Adrenal gland (tissue), 12 donors: Measurements from ENCODE around the gene KAZN. TPM values are rescaled to one million over a fixed set of nuclear protein-coding genes. Genes with fewer than 3 reads are reported as not detected.

ENCODE experiments used
- DNase-seq, 7 donors: peaks; one replicate each; pipeline ENCODE4 v3.0.0-alpha.2; 2019 to 2020
- H3K27ac ChIP-seq, 5 donors: fragments of 200-600 bp; sonication (generic) in 4 of 5; 1 replicate in 3 of 5; 2 replicates in 2 of 5; pipeline versions ENCODE4 v1.5.1 to v1.8.0; 2016 to 2020; ENCODE audit warnings: mild to moderate bottlenecking in 1 of 5
- H3K27me3 ChIP-seq: fragments of 200-600 bp; 2 replicates; pipeline ENCODE4 v1.8.0; 2021
- H3K36me3 ChIP-seq, 2 donors: fragments of 200-600 bp; replicated peaks in 1 of 2; 1 replicate in 1 of 2; 2 replicates in 1 of 2; pipeline versions ENCODE4 v1.5.1 to v1.8.0; 2018 to 2022
- H3K4me1 ChIP-seq, 2 donors: fragments of 200-600 bp; replicated peaks in 1 of 2; 1 replicate in 1 of 2; 2 replicates in 1 of 2; pipeline versions ENCODE4 v1.5.1 to v1.8.0; 2018 to 2021
- H3K4me3 ChIP-seq, 4 donors: fragments of 200-600 bp; sonication (generic) in 3 of 4; one replicate each; pipeline ENCODE4 v1.5.1; 2016 to 2018
- H3K9me3 ChIP-seq, 3 donors: fragments of 200-600 bp; sonication (generic) in 1 of 3; replicated peaks in 1 of 3; 1 replicate in 2 of 3; 2 replicates in 1 of 3; pipeline versions ENCODE4 v1.5.1 to v1.8.0; 2016 to 2021
- POLR2A ChIP-seq, 2 donors: fragments of 450-650 bp; IDR thresholded peaks; one replicate each; pipeline ENCODE4 v1.6.1; 2017; ENCODE audit warnings: antibody characterized with exemption in 2 of 2, mild to moderate bottlenecking in 2 of 2, moderate library complexity in 1 of 2
- WGBS, 4 donors: extraction: QIAGEN DNeasy Blood & Tissue Kit in 2 of 4; methylation state at CpG; one replicate each; pipeline versions ENCODE4 v1.1.5 to v1.1.7; 2013 to 2017; 5-methylcytosine and 5-hydroxymethylcytosine counted together
- intact Hi-C, 2 donors: fragments of 100-400 bp; cut with DNase I; formaldehyde crosslinking; loops; one replicate each; pipeline versions ENCODE4 v1.14.1 to v1.15.0; 2022 to 2023
- polyA plus RNA-seq, 3 donors: library from polyadenylated mRNA; stranded (reverse); fragments of 200-250 nt in 2 of 3; fragments of 350-450 nt in 1 of 3; fragmentation: Illumina TruSeq in 1 of 3; extraction: RNeasy Lipid Tissue Mini Kit (QIAGEN cat#74804) in 1 of 3; gene quantifications; one replicate each; pipeline ENCODE4 v1.2.3, GENCODE V29; 2013 to 2014
- total RNA-seq, 9 donors: library from RNA; depleted of rRNA in 4 of 9; stranded (reverse); fragments of >200 nt in 4 of 9; fragments of 120-200 nt in 1 of 9; fragmentation: NEBNext Ultra II Directional in 1 of 9; extraction: Animal tissue kit (Norgen Biotek cat#: 25700) in 1 of 9; gene quantifications; one replicate each; pipeline versions ENCODE4 v1.1.0 to v1.2.4, GENCODE V29; 2013 to 2023
- TF ChIP-seq, protein P1 (sequence below), 6 experiments: fragments of 450-650 bp in 4 of 6; fragments of 200-600 bp in 2 of 6; sonication (generic) in 1 of 6; IDR thresholded peaks; 1 replicate in 5 of 6; 2 replicates in 1 of 6; pipeline versions ENCODE4 v1.5.1 to v1.8.0; 2016 to 2021; ENCODE audit warnings: antibody characterized with exemption in 6 of 6, mild to moderate bottlenecking in 2 of 6, moderate library complexity in 1 of 6
- donor health status: healthy with polysubstance abuse.
- donor health status: Bipolar disorder and iron deficiency.
- donor health status: DM: yes; HTN: yes; CAD: no.
- donor health status: DM: no; HTN: no; CAD: no.
- donor health status: DM: no; HTN: no; CAD: no.
- donor health status: DM: yes; HTN: yes; CAD: no.

KAZN gene
- total and polyA plus RNA-seq, 12 donors, result 5.9 to 63.4 (median 29.5) TPM

DNA sequence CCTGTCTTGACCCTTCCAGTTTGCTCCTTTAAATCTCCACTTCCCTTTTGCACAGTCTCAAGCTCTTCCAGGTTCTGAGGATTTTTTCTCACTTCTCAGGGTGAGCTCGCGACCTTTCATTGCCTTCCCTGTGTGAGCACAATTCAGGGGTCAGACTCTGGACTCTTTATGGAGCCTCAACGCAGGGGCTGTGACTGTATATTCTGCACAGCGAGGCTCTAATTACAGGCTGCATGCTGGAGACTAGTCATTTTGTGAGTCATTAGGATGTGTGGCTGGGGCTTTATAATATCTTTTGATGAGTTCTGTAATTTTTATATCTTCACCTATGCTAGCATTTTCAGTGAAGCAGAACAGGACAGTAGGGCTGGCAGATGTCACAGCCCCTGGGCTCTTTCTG lies 270.7 kb downstream of the KAZN start:
- no peak for DNase-seq
- Histone ChIP-seq H3K27ac (no peak overlapping the region), H3K9me3 (no peaks in the 10 kb centered on the region), H3K36me3 (no peaks in the 10 kb centered on the region), H3K4me3 (no peak overlapping the region), H3K4me1 (no peaks in the 10 kb centered on the region), H3K27me3 (no peaks in the 10 kb centered on the region)
- intact Hi-C loops, result no loop called here
- WGBS, 4 donors, result 75 to 81% (median 79%) methylated on average over 4 of the region's 4 CpGs
- TF ChIP-seq, protein P1, sequence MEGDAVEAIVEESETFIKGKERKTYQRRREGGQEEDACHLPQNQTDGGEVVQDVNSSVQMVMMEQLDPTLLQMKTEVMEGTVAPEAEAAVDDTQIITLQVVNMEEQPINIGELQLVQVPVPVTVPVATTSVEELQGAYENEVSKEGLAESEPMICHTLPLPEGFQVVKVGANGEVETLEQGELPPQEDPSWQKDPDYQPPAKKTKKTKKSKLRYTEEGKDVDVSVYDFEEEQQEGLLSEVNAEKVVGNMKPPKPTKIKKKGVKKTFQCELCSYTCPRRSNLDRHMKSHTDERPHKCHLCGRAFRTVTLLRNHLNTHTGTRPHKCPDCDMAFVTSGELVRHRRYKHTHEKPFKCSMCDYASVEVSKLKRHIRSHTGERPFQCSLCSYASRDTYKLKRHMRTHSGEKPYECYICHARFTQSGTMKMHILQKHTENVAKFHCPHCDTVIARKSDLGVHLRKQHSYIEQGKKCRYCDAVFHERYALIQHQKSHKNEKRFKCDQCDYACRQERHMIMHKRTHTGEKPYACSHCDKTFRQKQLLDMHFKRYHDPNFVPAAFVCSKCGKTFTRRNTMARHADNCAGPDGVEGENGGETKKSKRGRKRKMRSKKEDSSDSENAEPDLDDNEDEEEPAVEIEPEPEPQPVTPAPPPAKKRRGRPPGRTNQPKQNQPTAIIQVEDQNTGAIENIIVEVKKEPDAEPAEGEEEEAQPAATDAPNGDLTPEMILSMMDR (IDR thresholded peaks at IDR 0.05), result no peak
- TF ChIP-seq POLR2A (IDR thresholded peaks at IDR 0.05), result no peak

DNA sequence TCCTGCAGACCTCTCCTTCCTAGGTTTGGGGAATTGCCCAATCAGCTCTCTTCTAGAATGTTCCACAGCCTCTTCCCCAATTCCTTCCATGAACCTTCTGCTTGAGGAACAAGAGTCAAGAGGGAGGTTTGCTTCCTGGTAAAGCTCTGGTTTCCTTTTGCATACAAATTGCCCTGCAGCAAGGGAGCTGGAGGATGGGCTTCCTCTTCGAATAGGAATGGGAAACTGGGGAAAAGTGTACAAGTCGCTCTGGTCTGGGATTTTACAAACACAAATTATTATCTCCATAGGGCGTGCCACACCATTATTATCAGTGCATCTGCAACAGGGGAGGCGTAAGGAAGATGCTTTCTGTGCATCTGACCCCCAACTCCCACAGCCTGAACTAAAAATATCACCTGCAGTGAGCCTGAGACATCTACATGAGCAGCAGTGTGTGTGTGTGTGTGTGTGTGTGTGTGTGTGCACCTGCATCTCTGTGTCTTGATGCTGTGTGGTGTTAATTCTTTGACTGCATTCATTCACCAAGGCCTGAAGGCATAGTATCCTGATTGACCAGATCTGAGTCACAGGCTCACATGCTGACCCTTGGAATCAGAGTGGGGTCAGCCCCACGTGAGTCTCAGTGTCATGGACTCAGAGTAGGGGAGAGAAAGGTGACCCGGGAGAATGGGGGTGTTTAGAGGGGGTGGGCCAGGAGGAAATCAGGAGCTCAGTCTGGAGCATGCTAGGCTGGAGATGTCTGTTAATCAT lies 272.9 kb downstream of the KAZN start:
- TF ChIP-seq, protein P1 (IDR thresholded peaks at IDR 0.05), result no peak
- TF ChIP-seq POLR2A (IDR thresholded peaks at IDR 0.05), result no peak
- intact Hi-C loops, result no loop called here
- H3K27ac ChIP-seq, result no peak overlapping the region
- H3K9me3 ChIP-seq, result no peaks in the 10 kb centered on the region
- 71 to 78% (median 73%) methylated on average over 5 to 6 of the region's 6 CpGs for WGBS, 4 donors
- no peaks in the 10 kb centered on the region for H3K27me3 ChIP-seq
- DNase-seq, result no peak
- no peak overlapping the region for H3K4me3 ChIP-seq
- H3K36me3 ChIP-seq, result no peaks in the 10 kb centered on the region
- H3K4me1 ChIP-seq, result no peaks in the 10 kb centered on the region

DNA sequence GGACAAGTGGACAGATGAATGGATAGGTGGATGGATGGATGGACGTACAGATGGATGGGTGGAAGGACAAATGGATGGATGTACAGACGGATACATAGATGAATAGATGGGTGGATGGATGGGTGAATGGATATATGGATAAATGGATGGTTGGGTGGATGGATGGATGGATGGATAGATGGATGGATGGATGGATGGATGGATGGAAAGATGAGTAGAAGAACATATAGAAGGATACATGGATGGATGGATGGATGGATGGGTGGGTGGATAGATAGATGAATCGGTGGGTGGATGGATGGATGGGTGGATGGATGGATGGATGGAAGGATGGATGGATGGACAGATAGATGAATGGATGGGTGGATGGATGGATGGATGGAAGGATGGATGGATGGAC lies 274.3 kb downstream of the KAZN start:
- Histone ChIP-seq H3K4me1 (no peaks in the 10 kb centered on the region), H3K36me3 (no peaks in the 10 kb centered on the region), H3K27me3 (no peaks in the 10 kb centered on the region), H3K27ac (no peak overlapping the region), H3K9me3 (no peaks in the 10 kb centered on the region), H3K4me3 (no peak overlapping the region)
- DNase-seq, result no peak
- 70 to 82% (median 74%) methylated on average over 3 of the region's 3 CpGs for WGBS, 4 donors
- no peak for TF ChIP-seq POLR2A (IDR thresholded peaks at IDR 0.05)
- TF ChIP-seq, protein P1 (IDR thresholded peaks at IDR 0.05), result no peak
- intact Hi-C loops, result no loop called here

DNA sequence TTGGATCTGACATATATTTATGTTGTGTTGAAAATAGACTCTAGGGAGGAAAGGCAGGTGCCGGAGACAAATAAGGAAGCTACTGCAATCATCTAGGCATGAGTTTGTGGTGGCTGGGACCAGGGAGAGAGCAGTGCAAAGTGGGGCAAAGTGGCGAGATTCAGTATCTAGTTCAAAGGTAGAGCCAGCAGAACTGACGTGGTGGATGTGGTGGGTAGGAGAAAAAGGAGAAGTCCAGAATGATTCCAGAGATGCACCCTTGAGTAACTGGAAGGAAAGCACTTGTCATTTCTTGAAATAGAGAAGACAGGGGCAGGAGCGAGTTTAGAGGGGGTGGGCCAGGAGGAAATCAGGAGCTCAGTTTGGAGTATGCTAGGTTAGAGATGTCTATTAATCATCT lies 275.2 kb downstream of the KAZN start:
- no peak for DNase-seq
- 55 to 70% (median 61%) methylated on average over 4 of the region's 4 CpGs for whole genome bisulfite sequencing, 4 donors

More for the DNA sequence above, 275.2 kb downstream of the KAZN start:
- H3K27me3 ChIP-seq, result no peaks in the 10 kb centered on the region
- no peaks in the 10 kb centered on the region for H3K4me1 ChIP-seq
- intact Hi-C loops, result no loop called here
- H3K36me3 ChIP-seq, result no peaks in the 10 kb centered on the region
- no peak overlapping the region for H3K4me3 ChIP-seq
- TF ChIP-seq, protein P1 (IDR thresholded peaks at IDR 0.05), result no peak
- no peak overlapping the region for H3K27ac ChIP-seq
- no peaks in the 10 kb centered on the region for H3K9me3 ChIP-seq
